ENCODE measurements around the gene CFAP58.

DNA sequence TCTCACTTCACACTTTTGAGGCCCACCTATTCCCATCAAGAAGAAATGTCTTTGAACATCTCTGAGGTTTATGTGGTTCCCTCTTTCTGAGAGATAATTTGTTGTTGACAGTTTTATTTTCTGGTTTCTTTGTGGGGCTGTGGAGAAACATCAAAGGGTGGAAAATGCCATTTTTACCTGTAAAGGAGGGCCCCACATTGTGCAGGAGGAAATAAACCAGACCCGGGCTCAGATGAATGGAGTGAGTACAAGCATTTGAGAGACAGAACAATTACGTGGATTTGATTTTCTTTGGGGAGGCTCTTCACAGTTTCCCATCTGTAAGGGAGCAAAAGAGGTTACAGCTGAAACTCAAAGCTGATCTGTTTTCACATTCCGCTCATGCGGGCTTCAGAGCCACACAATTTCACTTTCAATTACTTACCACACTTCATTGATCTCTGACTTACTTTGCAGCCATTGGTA lies 45.2 kb upstream of the CFAP58 start:
- no peak for TF ChIP-seq TEAD4 (IDR thresholded peaks at IDR 0.05)
- no peak for TF ChIP-seq NFIC (IDR thresholded peaks at IDR 0.05)
- no peak for TF ChIP-seq YY1 (IDR thresholded peaks at IDR 0.05; ENCODE audit: low read depth)
- no peak for TF ChIP-seq EP300 (IDR thresholded peaks at IDR 0.05; ENCODE audit: borderline replicate concordance)
- no peak for TF ChIP-seq ZBTB7A (IDR thresholded peaks at IDR 0.05; ENCODE audit: low read depth)
- TF ChIP-seq, protein P1, sequence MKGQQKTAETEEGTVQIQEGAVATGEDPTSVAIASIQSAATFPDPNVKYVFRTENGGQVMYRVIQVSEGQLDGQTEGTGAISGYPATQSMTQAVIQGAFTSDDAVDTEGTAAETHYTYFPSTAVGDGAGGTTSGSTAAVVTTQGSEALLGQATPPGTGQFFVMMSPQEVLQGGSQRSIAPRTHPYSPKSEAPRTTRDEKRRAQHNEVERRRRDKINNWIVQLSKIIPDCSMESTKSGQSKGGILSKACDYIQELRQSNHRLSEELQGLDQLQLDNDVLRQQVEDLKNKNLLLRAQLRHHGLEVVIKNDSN (IDR thresholded peaks at IDR 0.05) = no peak
- TF ChIP-seq EGR1 (IDR thresholded peaks at IDR 0.05) = no peak
- TF ChIP-seq, protein P2, sequence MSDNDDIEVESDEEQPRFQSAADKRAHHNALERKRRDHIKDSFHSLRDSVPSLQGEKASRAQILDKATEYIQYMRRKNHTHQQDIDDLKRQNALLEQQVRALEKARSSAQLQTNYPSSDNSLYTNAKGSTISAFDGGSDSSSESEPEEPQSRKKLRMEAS (IDR thresholded peaks at IDR 0.05) = no peak
- TF ChIP-seq CEBPB (IDR thresholded peaks at IDR 0.05) = no peak
- no peak for TF ChIP-seq TAF1 (IDR thresholded peaks at IDR 0.05; ENCODE audit: low read depth)
